Mesothelial cell of epicardium (in vitro differentiated cells): ENCODE data around the gene DCAF5. TPM values are rescaled to one million over a fixed set of nuclear protein-coding genes. Genes with fewer than 3 reads are reported as not detected.

Source experiments
- DNase-seq, 2 experiments: peaks; one replicate each; pipeline ENCODE4 v3.0.0; 2021; ENCODE audit warnings: low spot score in 2 of 2; ENCODE audit not compliant: unreplicated experiment in 2 of 2
- H3K27ac Mint-ChIP-seq: 2 replicates; pipeline ENCODE4 v1.8.0; 2021; ENCODE audit warnings: mixed read lengths
- H3K27me3 Mint-ChIP-seq: 2 replicates; pipeline ENCODE4 v1.8.0; 2021; ENCODE audit warnings: low read depth, mixed read lengths
- H3K36me3 Mint-ChIP-seq: 2 replicates; pipeline ENCODE4 v1.8.0; 2021; ENCODE audit warnings: mixed read lengths
- H3K4me1 Mint-ChIP-seq: 2 replicates; pipeline ENCODE4 v1.8.0; 2021; ENCODE audit warnings: mixed read lengths
- H3K4me3 Mint-ChIP-seq: 2 replicates; pipeline ENCODE4 v1.8.0; 2021; ENCODE audit warnings: mild to moderate bottlenecking, moderate library complexity, mixed read lengths
- H3K9me3 Mint-ChIP-seq: 2 replicates; pipeline ENCODE4 v1.8.0; 2021; ENCODE audit warnings: mixed read lengths
- CTCF ChIP-seq: fragments of 200-600 bp; sonication (generic); IDR thresholded peaks from one replicate; pipeline ENCODE4 v1.5.0; 2021; ENCODE audit warnings: antibody characterized with exemption; ENCODE audit not compliant: unreplicated experiment
- total RNA-seq: library from RNA; stranded (reverse); gene quantifications from 3 replicates; pipeline ENCODE4 v1.2.1, GENCODE V29; 2021

The DCAF5 gene
- total RNA-seq, 1 donor from 2014 or later, result 64.4 TPM

- H3K9me3 Mint-ChIP-seq, result no peaks in the 10 kb centered on the region
- no peak for TF ChIP-seq CTCF
- peaks cover 28% of the 10 kb centered on the region for H3K36me3 Mint-ChIP-seq
- H3K27me3 Mint-ChIP-seq, result no peaks in the 10 kb centered on the region
- peaks cover 14% of the 10 kb centered on the region for H3K4me1 Mint-ChIP-seq
- no peak overlapping the region for H3K4me3 Mint-ChIP-seq
- no peak for DNase-seq
- no peak overlapping the region for H3K27ac Mint-ChIP-seq
These were observed 63.9 kb downstream of the DCAF5 start for GRCh38 chr14:69089046-69089445.

- H3K27ac Mint-ChIP-seq, result peak overlapping the region; percentile 43
- peaks cover 29% of the 10 kb centered on the region for H3K36me3 Mint-ChIP-seq
- no peaks in the 10 kb centered on the region for H3K9me3 Mint-ChIP-seq
- no peak overlapping the region for H3K4me3 Mint-ChIP-seq
- DNase-seq, result no peak
- H3K4me1 Mint-ChIP-seq, result peaks cover 10% of the 10 kb centered on the region
- no peaks in the 10 kb centered on the region for H3K27me3 Mint-ChIP-seq
- no peak for TF ChIP-seq CTCF
These were observed 64.3 kb downstream of the DCAF5 start for GRCh38 chr14:69088586-69088985.

GRCh38 chr14:69087061-69087461 lies 65.9 kb downstream of the DCAF5 start:
- Mint-ChIP-seq H3K36me3 (peaks cover 34% of the 10 kb centered on the region), H3K27me3 (no peaks in the 10 kb centered on the region), H3K9me3 (no peaks in the 10 kb centered on the region), H3K4me1 (peaks cover 10% of the 10 kb centered on the region), H3K4me3 (no peak overlapping the region), H3K27ac (peak overlapping the region; percentile 32)
- no peak for DNase-seq
- TF ChIP-seq CTCF, result no peak

GRCh38 chr14:69086537-69086936 lies 66.4 kb downstream of the DCAF5 start:
- Mint-ChIP-seq H3K4me1 (peaks cover 10% of the 10 kb centered on the region), H3K27ac (peak overlapping the region; percentile 32), H3K27me3 (no peaks in the 10 kb centered on the region), H3K4me3 (no peak overlapping the region), H3K36me3 (peaks cover 33% of the 10 kb centered on the region), H3K9me3 (no peaks in the 10 kb centered on the region)
- no peak for DNase-seq
- TF ChIP-seq CTCF, result no peak

- no peaks in the 10 kb centered on the region for H3K9me3 Mint-ChIP-seq
- no peaks in the 10 kb centered on the region for H3K27me3 Mint-ChIP-seq
- no peak for DNase-seq
- no peak overlapping the region for H3K27ac Mint-ChIP-seq
- H3K36me3 Mint-ChIP-seq, result peaks cover 32% of the 10 kb centered on the region
- H3K4me3 Mint-ChIP-seq, result no peak overlapping the region
- H3K4me1 Mint-ChIP-seq, result peaks cover 26% of the 10 kb centered on the region
- TF ChIP-seq CTCF, result no peak
These were observed 68.9 kb downstream of the DCAF5 start for GRCh38 chr14:69084023-69084422.

GRCh38 chr14:69083181-69083580 lies 69.7 kb downstream of the DCAF5 start:
- Mint-ChIP-seq H3K4me3 (no peak overlapping the region), H3K9me3 (no peaks in the 10 kb centered on the region), H3K4me1 (peaks cover 28% of the 10 kb centered on the region), H3K27me3 (no peaks in the 10 kb centered on the region), H3K36me3 (peaks cover 32% of the 10 kb centered on the region), H3K27ac (no peak overlapping the region)
- no peak for TF ChIP-seq CTCF
- no peak for DNase-seq
